Measurements from ENCODE around the gene RBMS1.

GRCh38 chr2:160291382-160291781, 202.2 kb downstream of the RBMS1 start:
- TF ChIP-seq, protein P1, sequence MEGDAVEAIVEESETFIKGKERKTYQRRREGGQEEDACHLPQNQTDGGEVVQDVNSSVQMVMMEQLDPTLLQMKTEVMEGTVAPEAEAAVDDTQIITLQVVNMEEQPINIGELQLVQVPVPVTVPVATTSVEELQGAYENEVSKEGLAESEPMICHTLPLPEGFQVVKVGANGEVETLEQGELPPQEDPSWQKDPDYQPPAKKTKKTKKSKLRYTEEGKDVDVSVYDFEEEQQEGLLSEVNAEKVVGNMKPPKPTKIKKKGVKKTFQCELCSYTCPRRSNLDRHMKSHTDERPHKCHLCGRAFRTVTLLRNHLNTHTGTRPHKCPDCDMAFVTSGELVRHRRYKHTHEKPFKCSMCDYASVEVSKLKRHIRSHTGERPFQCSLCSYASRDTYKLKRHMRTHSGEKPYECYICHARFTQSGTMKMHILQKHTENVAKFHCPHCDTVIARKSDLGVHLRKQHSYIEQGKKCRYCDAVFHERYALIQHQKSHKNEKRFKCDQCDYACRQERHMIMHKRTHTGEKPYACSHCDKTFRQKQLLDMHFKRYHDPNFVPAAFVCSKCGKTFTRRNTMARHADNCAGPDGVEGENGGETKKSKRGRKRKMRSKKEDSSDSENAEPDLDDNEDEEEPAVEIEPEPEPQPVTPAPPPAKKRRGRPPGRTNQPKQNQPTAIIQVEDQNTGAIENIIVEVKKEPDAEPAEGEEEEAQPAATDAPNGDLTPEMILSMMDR (IDR thresholded peaks at IDR 0.05): no peak
- no peak for TF ChIP-seq POLR2A (IDR thresholded peaks at IDR 0.05)

Measured in vagina (tissue), 2 donors.